Progenitor cell of endocrine pancreas (in vitro differentiated cells): Measurements from ENCODE around the gene C1QTNF1. TPM values are rescaled to one million over a fixed set of nuclear protein-coding genes. Genes with fewer than 3 reads are reported as not detected.

Experiments used
- DNase-seq: peaks from one replicate; pipeline ENCODE4 v3.0.0; 2021; ENCODE audit warnings: low spot score; ENCODE audit not compliant: unreplicated experiment
- H3K27ac Mint-ChIP-seq: 2 replicates; pipeline ENCODE4 v1.8.0; 2021; ENCODE audit warnings: mild to moderate bottlenecking, moderate library complexity, mixed read lengths
- H3K27me3 Mint-ChIP-seq: 2 replicates; pipeline ENCODE4 v1.8.0; 2021; ENCODE audit warnings: mixed read lengths
- H3K36me3 Mint-ChIP-seq: 2 replicates; pipeline ENCODE4 v1.8.0; 2022; ENCODE audit warnings: mixed read lengths; ENCODE audit not compliant: insufficient read depth
- H3K4me1 Mint-ChIP-seq: 2 replicates; pipeline ENCODE4 v1.8.0; 2021; ENCODE audit warnings: low read depth, mixed read lengths
- H3K4me3 Mint-ChIP-seq: 2 replicates; pipeline ENCODE4 v1.8.0; 2021; ENCODE audit warnings: low read depth, mild to moderate bottlenecking, moderate library complexity, mixed read lengths
- H3K9me3 Mint-ChIP-seq: 2 replicates; pipeline ENCODE4 v1.8.0; 2021; ENCODE audit warnings: low read depth, mixed read lengths
- total RNA-seq: library from RNA; stranded (reverse); gene quantifications from 2 replicates; pipeline ENCODE4 v1.2.1, GENCODE V29; 2021
- TF ChIP-seq, protein P1 (sequence below): fragments of 200-600 bp; sonication (generic); IDR thresholded peaks from one replicate; pipeline ENCODE4 v1.5.0; 2021; ENCODE audit warnings: antibody characterized with exemption, mild to moderate bottlenecking; ENCODE audit not compliant: unreplicated experiment

C1QTNF1 gene
- total RNA-seq, 1 donor from 2014 or later = 0.67 TPM

DNA sequence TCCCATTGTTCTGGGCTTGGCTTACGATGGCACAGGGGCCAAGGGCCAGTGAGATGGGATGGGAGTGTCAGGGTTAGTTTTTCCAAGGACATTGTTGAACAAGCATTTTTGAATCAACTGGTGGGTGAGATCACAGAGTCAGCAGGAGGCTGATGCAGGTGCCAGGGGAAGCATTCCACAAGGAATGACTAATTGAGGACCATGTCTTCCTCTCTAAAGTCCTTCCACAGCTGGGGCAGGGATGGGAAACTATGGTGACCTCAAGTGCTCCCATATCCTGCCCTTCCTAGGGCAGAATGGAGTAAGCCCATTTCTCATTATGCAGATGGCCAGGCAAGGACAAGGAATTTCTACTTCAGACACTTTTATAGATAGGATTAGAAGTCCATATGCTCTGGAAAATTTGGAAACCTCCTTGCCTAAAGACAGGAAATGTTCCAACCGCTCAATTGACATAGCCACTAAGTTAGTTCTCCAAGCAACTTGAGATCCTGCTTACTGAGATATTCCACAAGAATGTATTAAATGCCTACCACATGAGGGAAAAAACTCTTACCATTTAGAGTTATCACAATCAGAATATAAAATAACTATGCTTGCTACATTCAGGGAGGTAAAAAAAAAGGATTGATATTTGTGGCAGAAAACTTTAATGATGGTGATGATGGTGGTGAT is 29.4 kb downstream of the C1QTNF1 start:
- no peaks in the 10 kb centered on the region for H3K27me3 Mint-ChIP-seq
- no peaks in the 10 kb centered on the region for H3K4me1 Mint-ChIP-seq
- H3K9me3 Mint-ChIP-seq = peaks cover 21% of the 10 kb centered on the region
- no peak overlapping the region for H3K27ac Mint-ChIP-seq
- no peaks in the 10 kb centered on the region for H3K36me3 Mint-ChIP-seq
- no peak for DNase-seq
- H3K4me3 Mint-ChIP-seq = no peak overlapping the region
- TF ChIP-seq, protein P1, sequence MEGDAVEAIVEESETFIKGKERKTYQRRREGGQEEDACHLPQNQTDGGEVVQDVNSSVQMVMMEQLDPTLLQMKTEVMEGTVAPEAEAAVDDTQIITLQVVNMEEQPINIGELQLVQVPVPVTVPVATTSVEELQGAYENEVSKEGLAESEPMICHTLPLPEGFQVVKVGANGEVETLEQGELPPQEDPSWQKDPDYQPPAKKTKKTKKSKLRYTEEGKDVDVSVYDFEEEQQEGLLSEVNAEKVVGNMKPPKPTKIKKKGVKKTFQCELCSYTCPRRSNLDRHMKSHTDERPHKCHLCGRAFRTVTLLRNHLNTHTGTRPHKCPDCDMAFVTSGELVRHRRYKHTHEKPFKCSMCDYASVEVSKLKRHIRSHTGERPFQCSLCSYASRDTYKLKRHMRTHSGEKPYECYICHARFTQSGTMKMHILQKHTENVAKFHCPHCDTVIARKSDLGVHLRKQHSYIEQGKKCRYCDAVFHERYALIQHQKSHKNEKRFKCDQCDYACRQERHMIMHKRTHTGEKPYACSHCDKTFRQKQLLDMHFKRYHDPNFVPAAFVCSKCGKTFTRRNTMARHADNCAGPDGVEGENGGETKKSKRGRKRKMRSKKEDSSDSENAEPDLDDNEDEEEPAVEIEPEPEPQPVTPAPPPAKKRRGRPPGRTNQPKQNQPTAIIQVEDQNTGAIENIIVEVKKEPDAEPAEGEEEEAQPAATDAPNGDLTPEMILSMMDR = no peak

DNA sequence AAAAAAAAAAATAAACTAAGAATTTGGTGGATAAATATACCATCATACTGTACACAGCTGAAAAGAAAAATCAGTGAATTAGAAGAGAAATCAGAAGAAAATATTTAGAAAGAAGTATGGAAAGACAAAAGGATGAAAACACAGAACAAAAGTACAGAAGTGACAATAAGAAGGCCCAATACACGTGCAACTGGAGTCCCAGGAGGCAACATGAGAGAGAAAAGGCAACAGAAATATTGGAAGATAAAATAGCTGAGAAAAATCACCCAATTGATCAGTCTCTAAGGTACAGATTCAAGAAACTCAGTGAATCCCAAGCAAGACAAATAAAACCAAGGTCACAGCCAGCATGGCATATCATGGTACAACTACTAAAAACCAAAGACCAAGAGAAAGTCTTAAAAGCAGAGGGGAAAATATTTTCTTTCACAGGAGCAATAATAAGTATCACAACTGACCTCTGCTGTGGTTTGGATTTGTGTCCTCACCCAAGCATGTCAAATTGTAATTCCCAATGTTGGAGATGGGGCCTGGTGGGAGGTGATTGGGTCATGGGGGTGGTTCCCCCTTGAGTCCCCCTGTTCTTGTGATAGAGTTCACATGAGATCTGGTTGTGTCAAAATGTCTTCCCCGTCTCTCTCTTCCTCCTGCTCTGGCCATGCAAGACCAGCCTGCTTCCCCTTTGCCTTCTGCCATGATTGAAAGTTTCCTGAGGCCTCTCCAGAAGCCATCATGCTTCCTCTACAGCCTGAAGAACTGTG is 30.4 kb downstream of the C1QTNF1 start:
- Mint-ChIP-seq H3K36me3 (no peaks in the 10 kb centered on the region), H3K27ac (peak overlapping the region; percentile 59), H3K9me3 (peaks cover 21% of the 10 kb centered on the region), H3K27me3 (no peaks in the 10 kb centered on the region), H3K4me1 (no peaks in the 10 kb centered on the region), H3K4me3 (no peak overlapping the region)
- TF ChIP-seq, protein P1 = no peak
- DNase-seq = no peak

DNA sequence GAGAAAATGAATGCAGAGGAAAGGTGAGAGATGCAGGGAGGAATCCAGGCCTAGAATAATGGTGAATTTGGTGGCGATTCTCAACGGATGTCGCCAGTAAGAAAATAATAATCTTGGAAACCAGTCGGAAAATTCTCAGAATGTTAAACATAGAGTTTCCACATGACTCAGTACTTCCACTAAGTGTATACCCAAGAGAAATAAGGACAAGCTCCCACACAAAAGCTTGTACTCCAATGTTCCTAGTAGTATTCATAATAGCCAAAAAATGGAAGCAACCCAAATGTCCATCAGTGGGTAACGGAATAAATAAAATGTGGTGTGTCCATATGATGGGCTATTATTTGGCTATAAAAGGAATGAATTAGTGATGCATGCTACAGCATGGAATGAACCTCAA is 31.2 kb downstream of the C1QTNF1 start:
- H3K9me3 Mint-ChIP-seq = peaks cover 21% of the 10 kb centered on the region
- TF ChIP-seq, protein P1 = no peak
- no peak for DNase-seq
- no peak overlapping the region for H3K27ac Mint-ChIP-seq
- no peaks in the 10 kb centered on the region for H3K27me3 Mint-ChIP-seq
- no peaks in the 10 kb centered on the region for H3K36me3 Mint-ChIP-seq
- no peaks in the 10 kb centered on the region for H3K4me1 Mint-ChIP-seq
- no peak overlapping the region for H3K4me3 Mint-ChIP-seq

DNA sequence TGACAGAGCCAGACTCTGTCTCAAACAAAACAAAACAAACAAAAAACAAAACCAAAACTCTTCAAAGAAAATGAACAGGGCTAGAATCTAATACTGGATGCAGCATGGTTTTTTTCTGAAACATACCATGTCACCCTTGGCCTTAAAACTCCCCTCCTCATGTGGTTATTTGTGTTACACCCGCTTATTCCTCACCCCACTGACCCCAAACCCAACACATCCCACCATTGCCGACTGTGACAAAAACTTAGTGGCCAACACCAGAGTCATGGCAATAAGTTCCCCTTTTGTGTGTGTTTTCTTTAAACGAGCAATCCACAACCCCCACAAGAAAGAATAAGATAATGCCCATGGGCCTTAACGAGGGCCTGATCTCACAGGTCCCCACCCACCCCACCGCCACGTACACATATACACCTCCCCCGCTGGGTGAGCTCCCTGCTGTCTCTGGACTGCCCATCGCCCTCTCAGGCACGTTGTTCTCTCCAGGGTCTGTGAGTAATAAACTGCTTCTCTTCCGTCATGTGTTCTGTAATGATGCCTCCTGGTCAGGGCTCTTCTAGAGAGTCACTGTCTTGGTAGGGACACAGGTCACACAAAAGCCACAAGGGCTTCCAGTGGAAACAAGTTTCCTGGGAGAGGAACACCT is 33.9 kb downstream of the C1QTNF1 start:
- DNase-seq = no peak
- H3K27ac Mint-ChIP-seq = no peak overlapping the region
- H3K27me3 Mint-ChIP-seq = no peaks in the 10 kb centered on the region
- no peaks in the 10 kb centered on the region for H3K36me3 Mint-ChIP-seq
- no peak overlapping the region for H3K4me3 Mint-ChIP-seq
- peaks cover 21% of the 10 kb centered on the region for H3K9me3 Mint-ChIP-seq
- no peaks in the 10 kb centered on the region for H3K4me1 Mint-ChIP-seq
- TF ChIP-seq, protein P1 = no peak

DNA sequence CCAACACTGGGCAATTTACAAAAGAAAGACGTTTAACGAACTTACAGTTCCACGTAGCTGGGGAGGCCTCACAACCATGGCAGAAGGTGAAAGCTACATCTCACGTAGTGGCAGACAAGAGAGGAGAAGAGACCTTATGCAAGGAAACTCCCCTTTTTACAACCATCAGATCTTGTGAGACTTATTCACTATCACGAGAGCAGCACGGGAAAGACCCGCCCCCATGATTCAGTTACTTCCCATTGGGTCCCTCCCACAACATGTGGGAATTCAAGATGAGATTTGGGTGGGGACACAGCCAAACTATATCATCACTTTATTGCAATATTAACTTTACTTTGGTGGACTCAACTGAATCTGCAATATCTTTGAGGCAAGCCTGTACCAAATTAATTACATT is 38.7 kb downstream of the C1QTNF1 start:
- Mint-ChIP-seq H3K9me3 (peaks cover 6% of the 10 kb centered on the region), H3K27me3 (no peaks in the 10 kb centered on the region), H3K4me1 (no peaks in the 10 kb centered on the region), H3K4me3 (no peak overlapping the region), H3K36me3 (no peaks in the 10 kb centered on the region), H3K27ac (peak overlapping the region; percentile 31)
- no peak for DNase-seq
- TF ChIP-seq, protein P1 = no peak
